HEK293T (cell line): ENCODE measurements around the gene CPLANE2.
A peak's percentile ranks its signal among the peaks of the same experiment; 100 is the strongest.

Experiments used
- CTCF ChIA-PET: fragments of 350-600 bp; formaldehyde crosslinking; extraction: SDS; loops from one replicate; lab custom pipeline; 2021; ENCODE audit warnings: antibody characterized with exemption, inconsistent platforms; lab: Yijun Ruan, JAX
- POLR2A ChIA-PET: fragments of 350-600 bp; formaldehyde crosslinking; extraction: SDS; loops from one replicate; lab custom pipeline; 2020; ENCODE audit warnings: antibody characterized with exemption, inconsistent platforms; lab: Yijun Ruan, JAX
- DNase-seq: peaks from one replicate; pipeline ENCODE4 v3.0.0; 2012; ENCODE audit warnings: mixed read lengths; ENCODE audit errors: extremely low spot score
- ARNT ChIP-seq: fragments of 450-650 bp; IDR thresholded peaks from 2 replicates; pipeline ENCODE4 v1.6.1; 2017; ENCODE audit warnings: mild to moderate bottlenecking
- BHLHE40 ChIP-seq: fragments of 450-650 bp; IDR thresholded peaks from 2 replicates; pipeline ENCODE4 v1.6.1; 2016; ENCODE audit warnings: mild to moderate bottlenecking, moderate library complexity, borderline replicate concordance
- CTBP1 ChIP-seq: fragments of 450-650 bp; IDR thresholded peaks from 2 replicates; pipeline ENCODE4 v1.6.1; 2016; ENCODE audit warnings: borderline replicate concordance
- ELF4 ChIP-seq: fragments of 450-650 bp; IDR thresholded peaks from 2 replicates; pipeline ENCODE4 v1.6.1; 2017; ENCODE audit warnings: antibody characterized with exemption
- FOXA1 ChIP-seq: fragments of 450-650 bp; IDR thresholded peaks from 2 replicates; pipeline ENCODE4 v1.6.1; 2016; ENCODE audit warnings: mild to moderate bottlenecking
- FOXK2 ChIP-seq: fragments of 450-650 bp; IDR thresholded peaks from 2 replicates; pipeline ENCODE4 v1.6.1; 2016; ENCODE audit warnings: mild to moderate bottlenecking
- FOXM1 ChIP-seq: fragments of 450-650 bp; IDR thresholded peaks from 2 replicates; pipeline ENCODE4 v1.6.1; 2017; ENCODE audit warnings: mild to moderate bottlenecking, borderline replicate concordance
- HDGF ChIP-seq: fragments of 450-650 bp; IDR thresholded peaks from 2 replicates; pipeline ENCODE4 v1.6.1; 2017; ENCODE audit warnings: antibody characterized with exemption, borderline replicate concordance
- L3MBTL2 ChIP-seq: fragments of 450-650 bp; conservative IDR thresholded peaks from 2 replicates; pipeline ENCODE4 v1.6.1; 2016; ENCODE audit warnings: mild to moderate bottlenecking
- LEF1 ChIP-seq: fragments of 450-650 bp; IDR thresholded peaks from 2 replicates; pipeline ENCODE4 v1.6.1; 2017; ENCODE audit warnings: mild to moderate bottlenecking, borderline replicate concordance
- NFRKB ChIP-seq: fragments of 450-650 bp; IDR thresholded peaks from 2 replicates; pipeline ENCODE4 v1.6.1; 2016; ENCODE audit warnings: mild to moderate bottlenecking, moderate library complexity
- PKNOX1 ChIP-seq: fragments of 450-650 bp; IDR thresholded peaks from 2 replicates; pipeline ENCODE4 v1.6.1; 2016
- SP1 ChIP-seq: fragments of 450-650 bp; IDR thresholded peaks from 2 replicates; pipeline ENCODE4 v1.6.1; 2017
- SUZ12 ChIP-seq: fragments of 450-650 bp; IDR thresholded peaks from 2 replicates; pipeline ENCODE4 v1.6.1; 2016; ENCODE audit warnings: mild to moderate bottlenecking
- TARDBP ChIP-seq: fragments of 450-650 bp; IDR thresholded peaks from 2 replicates; pipeline ENCODE4 v1.6.1; 2016
- ZNF384 ChIP-seq: fragments of 450-650 bp; IDR thresholded peaks from 2 replicates; pipeline ENCODE4 v1.6.1; 2016

The CPLANE2 gene

GRCh38 chr1:16236511-16237342 is at the start of gene CPLANE2:
Gene CPLANE2, minus strand, starts transcription at chr1:16237183. Its CDS starts 441 bp downstream, at chr1:16236742.
- ChIA-PET CTCF (interaction anchor here (0.6 to 1.2 kb wide), 3 partner anchors 48 to 180 kb away, joined by 3 to 9 read pairs (median 3); no protein-coding TSS in a partner anchor), POLR2A (interaction anchor here (0.9 to 1.8 kb wide), 7 partner anchors 8 to 164 kb away, joined by 3 to 7 read pairs (median 5); no protein-coding TSS in a partner anchor)
- peak; percentile 98 for DNase-seq
- peak; percentile 39; the same call in 1 of the 2 replicates for TF ChIP-seq L3MBTL2
- no peak for TF ChIP-seq FOXM1

GRCh38 chr1:16286122-16286521 is 49.1 kb upstream of the CPLANE2 start:
- CTCF ChIA-PET, result no interaction called here
- no peak for DNase-seq
- TF ChIP-seq BHLHE40 (no peak), ARNT (no peak), NFRKB (no peak), L3MBTL2 (no peak), PKNOX1 (no peak), FOXA1 (no peak), SUZ12 (no peak), CTBP1 (no peak)
- POLR2A ChIA-PET, result no interaction called here

GRCh38 chr1:16281765-16282164 is 44.8 kb upstream of the CPLANE2 start:
- no peak for DNase-seq
- CTCF ChIA-PET, result no interaction called here
- POLR2A ChIA-PET, result no interaction called here

GRCh38 chr1:16279186-16279585 is 42.2 kb upstream of the CPLANE2 start:
- TF ChIP-seq FOXK2, result no peak
- TF ChIP-seq TARDBP, result no peak
- TF ChIP-seq FOXM1, result no peak
- no peak for TF ChIP-seq NFRKB
- TF ChIP-seq L3MBTL2, result no peak
- TF ChIP-seq ELF4, result no peak
- TF ChIP-seq SP1, result no peak
- TF ChIP-seq CTBP1, result no peak
- TF ChIP-seq LEF1, result no peak
- TF ChIP-seq BHLHE40, result no peak
- TF ChIP-seq ARNT, result no peak
- ChIA-PET POLR2A (no interaction called here), CTCF (interaction anchor here (0.5 to 0.7 kb wide), 2 partner anchors 19 to 201 kb away, joined by 3 read pairs; no protein-coding TSS in a partner anchor)
- no peak for DNase-seq

More at GRCh38 chr1:16281765-16282164, 44.8 kb upstream of the CPLANE2 start:
- TF ChIP-seq PKNOX1, result no peak
- TF ChIP-seq NFRKB, result no peak
- TF ChIP-seq ARNT, result no peak
- no peak for TF ChIP-seq FOXA1
- TF ChIP-seq SP1, result no peak
- TF ChIP-seq BHLHE40, result no peak

GRCh38 chr1:16276302-16277030 is 39.5 kb upstream of the CPLANE2 start:
- POLR2A ChIA-PET, result no interaction called here
- DNase-seq, result no peak
- TF ChIP-seq PKNOX1, result 0 out of 2 replicates have a peak, but pooled peaks have one; percentile 4
- TF ChIP-seq FOXM1, result no peak
- CTCF ChIA-PET, result no interaction called here

GRCh38 chr1:16275591-16275990 is 38.6 kb upstream of the CPLANE2 start:
- CTCF ChIA-PET, result no interaction called here
- DNase-seq, result no peak
- no peak for TF ChIP-seq CTBP1
- TF ChIP-seq ARNT, result no peak
- no peak for TF ChIP-seq FOXA1
- no peak for TF ChIP-seq L3MBTL2
- no peak for TF ChIP-seq SP1
- no peak for TF ChIP-seq HDGF
- POLR2A ChIA-PET, result no interaction called here

- CTCF ChIA-PET, result no interaction called here
- POLR2A ChIA-PET, result no interaction called here
These were observed 30.8 kb upstream of the CPLANE2 start for GRCh38 chr1:16267690-16268180.

More at GRCh38 chr1:16267690-16268180, 30.8 kb upstream of the CPLANE2 start:
- DNase-seq, result no peak
- no peak for TF ChIP-seq ZNF384
- TF ChIP-seq LEF1, result no peak
- TF ChIP-seq L3MBTL2, result no peak
- TF ChIP-seq PKNOX1, result no peak
- no peak for TF ChIP-seq FOXM1
- no peak for TF ChIP-seq SUZ12
- TF ChIP-seq TARDBP, result no peak
- no peak for TF ChIP-seq ARNT
- TF ChIP-seq HDGF, result no peak
- TF ChIP-seq SP1, result no peak
